Duodenal mucosa (tissue), 2 donors: ENCODE measurements around the gene COL6A1.

ENCODE experiments used
- H3K27ac ChIP-seq: one replicate; pipeline ENCODE4 v1.7.0; 2013; ENCODE audit warnings: low read depth, low read length
- H3K27me3 ChIP-seq, 2 donors: one replicate each; pipeline ENCODE4 v1.7.0; 2013; ENCODE audit warnings: low read length in 2 of 2, control low read depth in 1 of 2; ENCODE audit not compliant: insufficient read depth in 2 of 2, control insufficient read depth in 1 of 2
- H3K36me3 ChIP-seq, 2 donors: one replicate each; pipeline ENCODE4 v1.7.0; 2013; ENCODE audit warnings: low read length in 2 of 2, control low read depth in 1 of 2; ENCODE audit not compliant: insufficient read depth in 2 of 2, control insufficient read depth in 1 of 2
- H3K4me1 ChIP-seq, 2 donors: one replicate each; pipeline ENCODE4 v1.7.0; 2013; ENCODE audit warnings: low read length in 2 of 2, control low read depth in 1 of 2; ENCODE audit not compliant: insufficient read depth in 2 of 2, control insufficient read depth in 1 of 2
- H3K4me3 ChIP-seq, 2 donors: one replicate each; pipeline ENCODE4 v1.7.0; 2013; ENCODE audit warnings: low read length in 2 of 2, low read depth in 1 of 2
- H3K9ac ChIP-seq, 2 donors: one replicate each; pipeline ENCODE4 v1.7.0; 2013; ENCODE audit warnings: low read length in 2 of 2, low read depth in 1 of 2
- H3K9me3 ChIP-seq, 2 donors: one replicate each; pipeline ENCODE4 v1.7.0; 2013; ENCODE audit warnings: low read length in 2 of 2, control low read depth in 1 of 2; ENCODE audit not compliant: control insufficient read depth in 1 of 2

The COL6A1 gene

GRCh38 chr21:45996311-45997204 is 15.0 kb downstream of the COL6A1 start:
- Histone ChIP-seq H3K4me1 (no peaks in the 10 kb centered on the region), H3K9me3 (no peaks in the 10 kb centered on the region), H3K27me3 (no peaks in the 10 kb centered on the region), H3K27ac (no peak overlapping the region), H3K36me3 (no peaks in the 10 kb centered on the region), H3K9ac (no peak overlapping the region), H3K4me3 (no peak overlapping the region)

GRCh38 chr21:45997205-45997494 is 15.6 kb downstream of the COL6A1 start:
- Histone ChIP-seq H3K27ac (no peak overlapping the region), H3K4me3 (no peak overlapping the region), H3K9ac (no peak overlapping the region), H3K4me1 (no peaks in the 10 kb centered on the region), H3K27me3 (no peaks in the 10 kb centered on the region), H3K36me3 (no peaks in the 10 kb centered on the region), H3K9me3 (no peaks in the 10 kb centered on the region)

- H3K27me3 ChIP-seq = no peaks in the 10 kb centered on the region
- no peaks in the 10 kb centered on the region for H3K4me1 ChIP-seq
- H3K36me3 ChIP-seq = no peaks in the 10 kb centered on the region
- H3K27ac ChIP-seq = no peak overlapping the region
- H3K9me3 ChIP-seq = no peaks in the 10 kb centered on the region
- H3K4me3 ChIP-seq = no peak overlapping the region
- H3K9ac ChIP-seq = no peak overlapping the region
These were observed 16.1 kb downstream of the COL6A1 start for GRCh38 chr21:45997495-45998275.

- no peaks in the 10 kb centered on the region for H3K4me1 ChIP-seq
- no peaks in the 10 kb centered on the region for H3K9me3 ChIP-seq
- no peaks in the 10 kb centered on the region for H3K36me3 ChIP-seq
- no peaks in the 10 kb centered on the region for H3K27me3 ChIP-seq
- no peak overlapping the region for H3K27ac ChIP-seq
- H3K4me3 ChIP-seq = no peak overlapping the region
- no peak overlapping the region for H3K9ac ChIP-seq
These were observed 16.7 kb downstream of the COL6A1 start for GRCh38 chr21:45998276-45998701.

- no peaks in the 10 kb centered on the region for H3K4me1 ChIP-seq
- H3K27ac ChIP-seq = no peak overlapping the region
- H3K9me3 ChIP-seq = no peaks in the 10 kb centered on the region
- H3K4me3 ChIP-seq = no peak overlapping the region
- no peak overlapping the region for H3K9ac ChIP-seq
- H3K36me3 ChIP-seq = no peaks in the 10 kb centered on the region
- no peaks in the 10 kb centered on the region for H3K27me3 ChIP-seq
These were observed 17.5 kb downstream of the COL6A1 start for GRCh38 chr21:45998871-45999580.

DNA sequence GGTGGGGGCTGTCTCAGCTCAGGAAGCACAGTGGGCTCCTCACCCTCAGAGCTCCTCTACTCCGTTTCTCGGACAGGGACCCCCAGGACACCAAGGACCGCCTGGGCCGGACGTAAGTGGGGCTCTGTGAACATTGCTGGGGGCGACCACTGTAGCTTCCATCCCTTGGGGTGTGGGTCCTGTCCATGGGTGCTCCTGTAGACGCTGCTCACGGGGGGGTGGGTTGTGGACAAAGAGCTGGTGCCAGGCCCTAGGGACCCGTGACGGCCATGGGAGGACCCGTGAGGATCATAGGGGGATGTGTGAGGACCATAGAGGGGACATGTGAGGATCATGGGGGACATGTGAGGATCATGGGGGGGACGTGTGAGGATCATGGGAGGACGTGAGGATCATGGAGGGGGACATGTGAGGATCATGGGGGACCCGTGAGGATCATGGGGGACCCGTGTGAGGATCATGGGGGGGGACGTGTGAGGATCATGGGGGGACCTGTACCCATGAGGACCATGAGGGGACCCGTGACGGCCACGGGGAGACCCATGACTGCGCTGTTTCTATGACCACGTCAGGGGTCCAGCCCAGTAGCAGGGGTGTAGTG is 18.1 kb downstream of the COL6A1 start:
- no peak overlapping the region for H3K27ac ChIP-seq
- no peaks in the 10 kb centered on the region for H3K4me1 ChIP-seq
- H3K27me3 ChIP-seq = no peaks in the 10 kb centered on the region
- H3K9ac ChIP-seq = no peak overlapping the region
- H3K9me3 ChIP-seq = no peaks in the 10 kb centered on the region
- H3K4me3 ChIP-seq = no peak overlapping the region
- no peaks in the 10 kb centered on the region for H3K36me3 ChIP-seq

- H3K27ac ChIP-seq = no peak overlapping the region
- no peaks in the 10 kb centered on the region for H3K27me3 ChIP-seq
- H3K4me3 ChIP-seq = no peak overlapping the region
- no peaks in the 10 kb centered on the region for H3K36me3 ChIP-seq
- no peaks in the 10 kb centered on the region for H3K9me3 ChIP-seq
- no peak overlapping the region for H3K9ac ChIP-seq
- no peaks in the 10 kb centered on the region for H3K4me1 ChIP-seq
These were observed 18.7 kb downstream of the COL6A1 start for GRCh38 chr21:46000182-46000730.

GRCh38 chr21:46000731-46001641 is 19.4 kb downstream of the COL6A1 start:
- Histone ChIP-seq H3K36me3 (no peaks in the 10 kb centered on the region), H3K27me3 (no peaks in the 10 kb centered on the region), H3K9me3 (no peaks in the 10 kb centered on the region), H3K9ac (no peak overlapping the region), H3K4me3 (no peak overlapping the region), H3K27ac (no peak overlapping the region), H3K4me1 (no peaks in the 10 kb centered on the region)
